Endothelial cell (in vitro differentiated cells): ENCODE results near the gene RGL1. TPM values are rescaled to one million over a fixed set of nuclear protein-coding genes. Genes with fewer than 3 reads are reported as not detected.
"Not testable (repeated sequence)": the region's sequence is repeated elsewhere in the genome, so short reads cannot be mapped to it uniquely, and the experiment has no call there.

ENCODE experiments used
- DNase-seq: peaks from one replicate; pipeline ENCODE4 v3.0.0; 2021; ENCODE audit warnings: low spot score
- H3K27ac Mint-ChIP-seq: one replicate; pipeline ENCODE4 v1.8.0; 2021; ENCODE audit warnings: mixed read lengths, inconsistent platforms; ENCODE audit not compliant: unreplicated experiment
- H3K27me3 Mint-ChIP-seq: one replicate; pipeline ENCODE4 v1.8.0; 2021; ENCODE audit warnings: mild to moderate bottlenecking, moderate library complexity, mixed read lengths, inconsistent platforms; ENCODE audit not compliant: unreplicated experiment
- H3K36me3 Mint-ChIP-seq: one replicate; pipeline ENCODE4 v1.8.0; 2021; ENCODE audit warnings: mild to moderate bottlenecking, low read depth, mixed read lengths, inconsistent platforms; ENCODE audit not compliant: unreplicated experiment
- H3K4me1 Mint-ChIP-seq: one replicate; pipeline ENCODE4 v1.8.0; 2021; ENCODE audit warnings: mild to moderate bottlenecking, mixed read lengths, inconsistent platforms; ENCODE audit not compliant: unreplicated experiment
- H3K4me3 Mint-ChIP-seq: one replicate; pipeline ENCODE4 v1.8.0; 2021; ENCODE audit warnings: mild to moderate bottlenecking, mixed read lengths, inconsistent platforms; ENCODE audit not compliant: unreplicated experiment
- H3K9me3 Mint-ChIP-seq: one replicate; pipeline ENCODE4 v1.8.0; 2021; ENCODE audit warnings: mixed read lengths, inconsistent platforms; ENCODE audit not compliant: unreplicated experiment
- CTCF ChIP-seq: fragments of 200-600 bp; sonication (generic); IDR thresholded peaks from one replicate; pipeline ENCODE4 v1.5.0; 2021; ENCODE audit warnings: antibody characterized with exemption; ENCODE audit not compliant: unreplicated experiment
- total RNA-seq: library from RNA; stranded (reverse); fragmentation: NEBNext Ultra II Directional; extraction: Animal tissue kit (Norgen Biotek cat#: 25700); gene quantifications from one replicate; pipeline ENCODE4 v1.2.1, GENCODE V29; 2021; ENCODE audit not compliant: unreplicated experiment

RGL1 gene
- total RNA-seq, 1 donor from 2014 or later, result 60.7 TPM

GRCh38 chr1:183783767-183784637 is 20.9 kb upstream of the RGL1 start:
- Mint-ChIP-seq H3K4me3 (no peak overlapping the region), H3K4me1 (peaks cover 4% of the 10 kb centered on the region), H3K9me3 (no peaks in the 10 kb centered on the region), H3K27me3 (no peaks in the 10 kb centered on the region), H3K36me3 (no peaks in the 10 kb centered on the region), H3K27ac (no peak overlapping the region)
- DNase-seq, result no peak
- TF ChIP-seq CTCF, result no peak

GRCh38 chr1:183785921-183786320 is 19.0 kb upstream of the RGL1 start:
- not testable (repeated sequence) for H3K4me3 Mint-ChIP-seq, H3K36me3 Mint-ChIP-seq, DNase-seq, H3K27ac Mint-ChIP-seq, H3K4me1 Mint-ChIP-seq, H3K27me3 Mint-ChIP-seq, H3K9me3 Mint-ChIP-seq

GRCh38 chr1:183787704-183788103 is 17.2 kb upstream of the RGL1 start:
- no peak overlapping the region for H3K4me3 Mint-ChIP-seq
- H3K27me3 Mint-ChIP-seq, result no peaks in the 10 kb centered on the region
- peaks cover 9% of the 10 kb centered on the region for H3K4me1 Mint-ChIP-seq
- TF ChIP-seq CTCF, result no peak
- H3K36me3 Mint-ChIP-seq, result no peaks in the 10 kb centered on the region
- no peaks in the 10 kb centered on the region for H3K9me3 Mint-ChIP-seq
- H3K27ac Mint-ChIP-seq, result no peak overlapping the region
- no peak for DNase-seq

GRCh38 chr1:183791319-183791718 is 13.6 kb upstream of the RGL1 start:
- H3K4me3 Mint-ChIP-seq, result no peak overlapping the region
- H3K27ac Mint-ChIP-seq, result no peak overlapping the region
- TF ChIP-seq CTCF, result no peak

GRCh38 chr1:183792300-183792699 is 12.6 kb upstream of the RGL1 start:
- Mint-ChIP-seq H3K27me3 (no peaks in the 10 kb centered on the region), H3K9me3 (no peaks in the 10 kb centered on the region), H3K27ac (no peak overlapping the region), H3K36me3 (no peaks in the 10 kb centered on the region), H3K4me3 (no peak overlapping the region), H3K4me1 (peaks cover 6% of the 10 kb centered on the region)
- DNase-seq, result no peak
- no peak for TF ChIP-seq CTCF

More at GRCh38 chr1:183791319-183791718, 13.6 kb upstream of the RGL1 start:
- Mint-ChIP-seq H3K27me3 (no peaks in the 10 kb centered on the region), H3K4me1 (peaks cover 9% of the 10 kb centered on the region), H3K36me3 (no peaks in the 10 kb centered on the region), H3K9me3 (no peaks in the 10 kb centered on the region)
- no peak for DNase-seq
